NCI-H510A (cell line): ENCODE results near the gene MEAF6.
A peak's percentile ranks its signal among the peaks of the same experiment; 100 is the strongest.
"Not testable (repeated sequence)": the region's sequence is repeated elsewhere in the genome, so short reads cannot be mapped to it uniquely, and the experiment has no call there.

Experiments used
- DNase-seq: peaks from one replicate; lab custom pipeline; 2025; lab: John Stamatoyannopoulos, UW

The MEAF6 gene

DNA sequence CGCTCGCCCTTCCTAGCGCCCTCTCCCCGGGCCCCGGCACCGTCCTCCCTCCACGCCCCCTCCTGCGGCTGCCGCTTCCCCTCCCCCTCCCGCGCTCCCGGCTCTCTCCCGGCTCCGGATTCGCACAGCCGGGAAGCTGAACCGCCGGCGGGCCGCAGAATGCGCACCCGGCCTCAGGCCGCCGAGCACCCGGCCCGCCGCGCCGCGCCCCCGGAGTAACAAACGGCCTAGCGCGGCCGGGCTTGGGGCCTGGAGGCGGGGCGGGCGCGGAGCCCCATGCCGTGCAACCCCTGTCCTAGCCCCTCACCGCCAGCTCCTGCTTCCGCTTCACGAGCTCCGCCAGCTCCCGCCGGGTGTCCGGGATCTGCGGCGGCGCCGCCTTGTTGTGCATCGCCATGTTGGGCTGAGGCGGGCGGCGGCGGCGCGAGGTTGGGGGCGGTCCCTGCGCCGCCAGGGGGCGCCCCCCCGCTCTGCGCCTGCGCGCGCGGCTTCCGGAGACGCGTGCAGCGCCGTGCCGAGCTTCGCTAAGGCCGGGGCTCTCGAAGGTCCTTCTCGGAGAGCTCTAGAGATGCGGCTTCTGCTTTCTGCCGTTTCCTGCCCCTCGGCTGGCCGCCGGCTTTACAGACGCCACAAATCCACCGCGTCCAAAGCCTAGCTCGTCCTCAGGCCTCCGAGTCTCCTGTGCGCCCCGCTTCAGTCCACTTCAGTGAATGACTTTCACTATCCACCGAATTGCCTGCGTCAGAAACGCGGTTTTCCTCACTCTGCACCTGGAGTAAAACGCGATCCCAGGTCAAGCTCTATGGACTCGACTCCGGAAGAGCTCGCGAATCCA is at the start of gene MEAF6:
Gene MEAF6, minus strand, starts transcription at position 417 of the 835 bp plus-strand sequence. Its CDS starts 20 bp downstream, at position 397.
- peak; percentile 100 for DNase-seq

DNA sequence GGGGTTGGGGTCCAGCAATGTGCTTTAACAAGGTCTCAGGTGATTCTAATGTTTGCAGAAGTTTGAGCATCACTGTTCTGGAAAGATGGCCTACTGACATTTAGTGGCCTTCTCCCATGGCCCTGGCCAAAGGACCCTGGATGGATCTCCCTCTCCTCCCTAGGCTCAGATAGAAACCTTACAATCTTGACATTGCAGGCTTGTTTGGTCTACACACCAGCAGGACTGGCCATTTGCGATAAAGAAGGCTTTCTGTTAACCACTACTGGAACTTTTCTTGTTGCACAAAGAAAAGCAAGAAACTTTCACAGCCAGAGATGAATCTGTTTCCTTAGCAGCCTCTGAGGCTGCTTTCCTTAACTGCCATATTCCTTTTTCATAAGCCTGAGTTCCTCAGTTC is 48.4 kb upstream of the MEAF6 start:
- no peak for DNase-seq

DNA sequence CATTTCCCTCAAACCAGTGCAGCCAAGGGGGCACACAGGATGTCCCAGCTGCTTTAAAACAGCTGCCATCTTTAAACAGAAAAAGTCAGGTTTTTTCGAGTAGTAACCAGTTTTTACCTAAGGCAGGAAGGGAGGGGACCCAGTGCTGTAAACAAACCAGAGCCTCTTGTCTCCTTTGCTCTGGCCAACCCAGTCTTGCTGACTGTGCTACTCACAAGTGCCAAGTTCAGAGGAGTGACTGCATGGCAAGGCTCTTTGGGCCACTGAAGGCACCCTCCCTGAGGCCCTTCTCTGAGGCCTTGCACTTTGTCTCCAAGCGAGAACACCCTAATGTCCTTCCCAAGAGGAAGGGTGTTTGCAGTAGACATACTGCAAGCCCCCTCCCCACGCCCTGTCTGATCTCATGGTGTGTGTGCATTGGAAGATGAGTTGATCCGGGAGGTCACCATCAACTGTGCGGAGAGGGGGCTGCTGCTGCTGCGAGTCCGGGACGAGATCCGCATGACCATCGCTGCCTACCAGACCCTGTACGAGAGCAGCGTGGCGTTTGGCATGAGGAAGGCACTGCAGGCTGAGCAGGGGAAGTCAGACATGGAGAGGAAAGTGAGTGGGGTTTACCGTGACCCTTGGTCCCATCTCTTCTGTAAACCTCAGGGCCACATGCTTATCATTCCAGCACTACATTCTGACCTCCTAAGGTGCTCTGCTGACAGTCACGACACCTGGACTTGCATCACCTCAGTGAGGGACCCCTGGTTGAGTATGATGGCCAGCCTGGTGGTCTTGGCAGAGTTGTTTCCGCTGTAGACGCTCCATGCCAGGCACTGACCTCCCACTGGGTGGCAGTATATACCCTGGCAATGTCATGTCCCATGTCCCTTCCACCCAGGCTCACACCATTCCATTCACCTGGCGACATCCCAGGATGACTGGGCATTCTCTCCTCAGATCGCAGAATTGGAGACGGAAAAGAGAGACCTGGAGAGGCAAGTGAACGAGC is 46.9 kb upstream of the MEAF6 start:
- DNase-seq, result peak; percentile 59

DNA sequence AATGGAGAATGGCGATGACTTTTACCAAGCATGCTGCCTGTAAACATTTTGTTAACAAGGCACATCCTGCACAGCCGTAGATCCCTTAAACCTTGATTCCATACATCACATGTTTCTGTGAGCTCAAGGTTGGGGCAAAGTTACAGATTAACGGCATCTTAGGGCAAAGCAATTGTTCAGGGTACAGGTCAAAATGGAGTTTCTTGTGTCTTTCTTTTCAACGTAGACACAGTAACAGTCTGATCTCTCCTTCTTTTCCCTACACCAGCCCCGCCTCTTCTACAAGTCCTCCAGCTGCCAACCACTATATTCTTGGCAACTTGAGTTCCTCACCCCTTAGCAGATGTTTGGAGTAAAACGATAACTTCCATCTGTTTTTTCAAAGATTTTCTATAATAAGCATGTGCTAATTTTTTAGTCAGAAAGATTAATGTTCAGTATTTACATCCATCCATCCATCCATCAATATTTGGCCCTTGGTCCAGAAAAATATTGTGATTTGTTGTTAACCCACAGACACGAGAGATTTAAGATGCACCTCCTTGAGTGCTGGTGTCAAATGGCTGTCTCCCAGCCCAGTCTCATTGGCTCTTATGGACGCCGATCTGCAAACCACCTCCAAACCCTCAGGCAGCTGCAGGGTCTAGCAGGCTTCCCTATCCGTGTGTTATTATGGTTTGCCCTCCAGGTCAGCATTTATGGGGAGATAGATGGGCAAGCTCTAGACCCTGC is 46.0 kb upstream of the MEAF6 start:
- no peak for DNase-seq

DNA sequence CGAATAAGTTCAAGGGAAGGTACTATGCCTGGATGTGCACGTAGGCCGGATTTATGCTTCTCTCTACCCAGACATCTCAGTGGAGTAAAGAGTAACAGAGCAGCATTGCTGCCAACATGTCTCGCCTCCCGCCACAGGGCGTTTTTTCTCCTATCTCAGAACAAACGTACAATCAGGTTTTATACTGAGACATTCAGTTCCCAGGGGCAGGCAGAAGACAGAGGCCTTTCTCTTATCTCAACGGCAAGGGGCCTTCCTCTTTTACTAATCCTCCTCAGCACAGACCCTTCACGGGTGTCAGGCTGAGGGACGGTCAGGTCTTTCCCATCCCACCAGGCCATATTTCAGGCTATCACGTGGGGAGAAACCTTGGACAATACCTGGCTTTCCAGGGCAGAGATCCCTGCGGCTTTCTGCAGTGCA is 45.4 kb upstream of the MEAF6 start:
- not testable (repeated sequence) for DNase-seq

DNA sequence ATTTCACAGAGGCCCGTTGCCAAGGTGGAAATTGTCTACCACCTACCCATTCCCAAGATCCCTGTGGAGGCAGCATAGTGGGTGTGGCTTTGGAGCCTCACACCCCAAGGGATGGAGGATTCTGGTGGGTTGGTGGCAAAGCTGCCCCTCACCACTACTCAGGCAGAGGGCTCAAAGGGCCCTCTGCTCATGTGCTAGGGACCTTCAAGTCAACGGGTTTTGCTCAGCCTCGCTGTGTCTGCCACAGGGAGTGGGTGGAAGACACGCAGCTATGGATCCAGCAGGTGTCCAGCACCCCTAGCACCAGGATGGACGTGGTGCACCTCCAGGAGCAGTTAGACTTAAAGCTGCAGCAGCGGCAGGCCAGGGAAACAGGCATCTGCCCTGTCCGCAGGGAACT is 44.5 kb upstream of the MEAF6 start:
- DNase-seq, result no peak

DNA sequence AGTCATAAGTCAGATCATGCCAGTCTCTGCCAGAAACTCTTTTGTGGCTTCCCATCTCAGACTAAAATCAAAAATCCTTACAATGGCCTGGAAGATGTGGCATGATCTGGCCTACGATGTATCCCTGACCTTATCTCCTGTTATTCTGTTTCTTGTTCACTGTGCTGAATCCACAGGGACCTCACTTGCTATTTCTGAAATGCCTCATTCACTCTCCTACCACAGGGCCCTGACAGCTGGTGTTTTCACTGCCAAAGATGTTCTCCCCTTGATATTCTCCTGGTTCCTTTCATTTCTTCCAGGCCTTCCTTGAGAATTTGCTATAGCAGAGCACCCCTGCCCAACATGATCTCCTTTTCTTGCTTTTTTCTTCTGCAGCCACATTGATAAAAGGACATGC is 43.8 kb upstream of the MEAF6 start:
- DNase-seq, result no peak

DNA sequence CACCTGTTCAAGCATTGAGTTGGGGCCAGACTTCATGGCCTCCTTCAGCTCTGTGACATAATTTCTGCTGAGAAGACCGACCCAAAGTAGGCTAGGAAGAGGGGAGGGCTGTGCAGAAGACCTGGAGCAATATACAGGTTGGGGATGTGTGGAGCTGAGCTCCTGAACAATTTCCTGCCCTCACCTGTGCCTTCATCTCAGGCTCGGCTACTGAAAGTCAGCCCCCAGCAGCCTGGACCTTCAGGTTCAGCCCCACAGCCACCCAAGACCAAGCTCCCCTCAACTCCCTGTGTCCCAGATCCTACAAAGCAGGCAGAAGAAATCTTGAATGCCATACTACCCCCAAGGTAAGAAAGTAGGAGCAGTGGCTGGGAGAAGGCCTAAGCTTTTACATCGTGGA is 42.8 kb upstream of the MEAF6 start:
- peak; percentile 64 for DNase-seq

DNA sequence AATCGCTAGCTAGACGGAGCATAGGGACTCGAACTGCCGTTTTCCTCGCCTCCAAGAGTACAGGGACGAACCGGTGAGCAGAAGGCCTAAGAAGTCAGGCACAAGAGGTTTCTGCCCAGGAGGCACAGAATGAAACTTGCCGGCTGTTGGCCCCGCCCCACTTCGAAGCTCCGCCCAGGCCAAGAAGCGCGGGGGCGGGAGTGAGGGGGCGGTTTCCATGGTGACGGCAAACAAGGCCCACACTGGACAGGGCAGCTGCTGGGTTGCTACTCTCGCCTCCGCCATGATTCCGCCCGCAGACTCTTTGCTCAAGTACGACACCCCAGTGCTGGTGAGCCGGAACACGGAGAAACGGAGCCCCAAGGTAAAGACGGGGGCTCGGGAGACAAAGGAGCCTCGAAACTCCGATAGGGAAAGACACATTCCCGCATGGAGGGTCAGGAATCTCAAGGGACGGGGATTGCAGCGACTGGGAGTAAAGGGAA is 42.2 kb upstream of the MEAF6 start, which contains the start of gene DNALI1:
Gene DNALI1, plus strand, starts transcription at position 229 of the 485 bp plus-strand sequence. Its CDS starts 55 bp downstream, at position 284.
- DNase-seq, result peak; percentile 100

DNA sequence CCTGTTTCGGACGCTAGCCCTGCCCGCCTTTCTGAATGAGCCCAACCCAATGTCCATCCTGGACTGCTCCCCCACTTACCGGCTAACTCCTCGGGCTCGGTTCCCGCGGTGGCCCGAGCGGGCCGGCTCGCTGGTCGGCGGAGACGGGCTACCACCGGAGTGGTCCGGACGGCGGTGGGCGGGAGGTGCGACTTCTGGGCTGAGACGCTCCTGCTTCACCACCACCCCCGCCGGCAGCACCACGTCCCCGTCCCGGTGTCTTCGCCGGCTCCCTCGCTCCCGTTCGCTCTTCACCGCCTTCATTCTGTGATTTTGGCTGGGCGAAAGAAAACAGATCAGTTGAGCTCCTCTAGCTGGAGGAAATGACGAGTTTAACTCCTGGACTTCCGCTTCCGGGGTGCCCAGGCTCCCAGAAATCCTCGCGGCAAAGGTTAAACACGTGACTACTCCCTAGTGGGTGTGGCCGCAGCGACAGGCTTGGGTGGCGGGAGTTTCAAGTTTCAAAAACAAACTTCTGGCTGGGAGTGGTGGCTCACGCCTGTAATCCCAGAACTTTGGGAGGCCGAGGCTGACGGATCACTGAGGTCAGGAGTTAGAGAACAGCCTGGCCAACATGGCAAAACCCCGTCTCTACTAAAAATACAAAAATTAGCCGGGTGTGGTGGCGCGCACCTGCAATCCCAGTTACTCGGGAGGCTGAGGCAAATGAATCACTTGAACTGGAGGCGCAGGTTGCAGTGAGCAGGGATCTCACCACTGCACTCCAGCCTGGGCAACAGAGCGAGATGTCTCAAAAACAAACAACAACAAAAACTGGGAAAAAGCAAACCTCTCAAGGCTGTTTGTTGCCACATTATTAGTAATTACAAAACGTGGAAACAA is 39.6 kb upstream of the MEAF6 start, which contains the start of gene SNIP1:
Gene SNIP1, minus strand, starts transcription at position 367 of the 882 bp plus-strand sequence. Its CDS starts 64 bp downstream, at position 303.
- peak; percentile 100 for DNase-seq

DNA sequence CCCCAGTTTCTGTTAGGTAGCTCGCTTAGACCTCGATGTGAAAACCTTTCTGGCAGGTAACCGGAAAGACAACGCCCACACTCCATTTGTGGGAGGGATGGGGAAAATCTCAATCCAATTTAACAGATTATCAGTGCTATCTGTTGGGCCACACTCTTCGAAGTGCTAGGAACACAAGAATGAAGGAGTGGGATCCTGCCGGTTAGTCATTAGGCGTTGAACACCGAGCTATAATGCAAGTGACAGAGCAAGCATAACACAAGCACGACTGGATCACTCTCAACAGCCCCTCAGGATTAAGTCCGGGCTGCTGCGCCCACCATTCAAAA is 39.0 kb upstream of the MEAF6 start:
- no peak for DNase-seq

DNA sequence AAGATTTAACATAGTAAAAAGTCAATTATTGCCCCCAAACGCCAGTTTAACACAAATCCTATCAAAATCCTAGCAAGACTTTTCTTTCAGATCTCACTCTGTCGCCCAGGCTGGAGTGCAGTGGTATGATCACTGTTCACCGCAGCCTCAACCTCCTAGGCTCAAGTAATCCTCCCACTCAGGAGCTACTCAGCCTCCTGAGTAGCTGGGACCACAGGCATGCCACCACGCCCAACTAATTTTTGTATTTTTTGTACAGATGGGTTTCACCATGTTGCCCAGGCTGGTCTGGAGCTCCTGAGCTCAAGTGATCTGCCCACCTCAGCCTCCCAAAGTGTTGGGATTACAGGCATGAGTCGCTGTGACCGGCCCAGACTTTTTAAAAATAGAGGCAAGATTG is 34.8 kb upstream of the MEAF6 start:
- no peak for DNase-seq

DNA sequence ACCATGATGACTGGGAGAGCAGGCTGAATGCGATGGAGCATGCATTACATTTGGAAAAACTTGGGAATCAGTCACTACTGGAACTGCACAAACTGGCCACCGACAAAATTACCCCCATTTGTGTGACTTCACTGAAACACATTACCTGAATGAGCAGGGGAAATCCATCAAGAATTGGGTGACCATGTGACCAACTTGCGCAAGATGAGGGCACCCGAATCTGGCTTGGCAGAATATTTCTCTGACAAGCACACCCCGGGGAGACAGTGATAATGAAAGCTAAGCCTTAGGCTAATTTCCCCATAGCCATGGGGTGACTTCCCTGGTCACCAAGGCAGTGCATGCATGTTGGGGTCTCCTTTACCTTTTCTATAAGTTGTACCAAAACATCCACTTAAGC is 30.5 kb upstream of the MEAF6 start:
- no peak for DNase-seq

DNA sequence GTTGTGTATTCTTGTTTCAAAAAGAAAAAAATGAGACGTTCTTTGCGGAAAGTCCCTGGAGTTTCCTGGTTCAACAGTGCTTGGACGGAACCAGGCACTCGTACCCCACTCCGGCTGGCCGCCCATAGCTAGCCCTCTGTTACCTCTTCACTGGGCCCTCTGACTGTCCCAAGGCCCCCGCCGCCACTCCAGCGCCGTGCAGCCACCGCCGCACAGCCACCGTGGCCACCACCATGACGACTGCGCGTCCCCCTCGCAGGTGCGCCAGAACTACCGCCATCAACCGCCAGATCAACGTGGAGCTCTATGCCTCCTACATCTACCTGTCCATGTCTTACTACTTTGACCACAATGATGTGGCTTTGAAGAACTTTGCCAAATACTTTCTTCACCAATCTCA is 30.0 kb upstream of the MEAF6 start:
- no peak for DNase-seq

DNA sequence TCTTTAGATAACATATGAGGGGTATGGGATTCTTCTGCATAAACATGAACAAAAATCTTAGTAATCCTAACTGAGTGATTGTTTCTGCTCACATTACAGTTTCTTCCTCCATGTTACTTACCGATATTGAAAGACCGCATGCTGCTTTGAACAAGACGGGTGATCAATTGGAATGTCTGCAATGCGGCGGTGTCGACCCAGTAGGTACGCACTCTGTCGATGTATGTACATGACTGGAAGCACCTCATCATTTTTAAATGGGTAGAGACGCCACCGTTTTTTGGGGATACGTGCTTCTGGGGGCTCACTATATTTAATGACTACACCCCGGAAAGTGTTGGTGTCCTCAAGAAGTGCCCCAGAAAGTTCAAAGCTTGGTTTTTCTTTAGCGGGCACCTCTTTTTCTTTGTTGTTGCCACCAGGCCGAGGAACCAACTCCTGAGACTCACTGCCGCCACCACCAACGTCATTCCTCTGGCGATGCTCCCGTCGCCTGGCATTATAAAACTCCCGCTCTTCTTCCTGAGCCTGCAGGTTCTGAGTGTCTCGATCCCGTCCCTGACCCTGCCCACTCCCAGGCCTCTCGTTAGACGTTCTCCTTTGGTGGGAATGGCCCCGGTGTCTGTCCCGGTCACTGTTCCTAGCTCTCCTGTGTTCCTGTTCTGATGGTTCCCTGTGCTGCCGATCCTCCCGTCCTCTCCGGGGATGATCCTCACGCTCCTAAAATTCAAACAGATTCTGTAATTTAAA is 25.6 kb upstream of the MEAF6 start:
- no peak for DNase-seq

DNA sequence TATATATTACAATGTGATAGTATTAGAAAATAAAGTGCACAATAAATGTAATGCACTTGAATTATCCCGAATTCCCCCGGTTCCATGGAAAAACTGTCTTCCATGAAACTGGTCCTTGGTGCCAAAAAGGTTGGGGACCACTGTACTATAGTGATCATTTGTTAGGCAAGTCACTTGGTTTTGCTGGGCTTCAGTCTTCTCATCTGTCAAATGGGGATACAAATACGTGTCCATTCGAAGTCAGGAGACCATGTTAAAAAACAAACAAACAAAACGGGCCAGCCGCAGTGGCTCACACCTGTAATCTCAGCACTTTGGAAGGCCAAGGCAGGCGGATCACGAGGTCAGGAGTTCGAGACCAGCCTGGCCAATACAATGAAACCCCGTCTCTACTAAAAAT is 24.6 kb upstream of the MEAF6 start:
- not testable (repeated sequence) for DNase-seq

DNA sequence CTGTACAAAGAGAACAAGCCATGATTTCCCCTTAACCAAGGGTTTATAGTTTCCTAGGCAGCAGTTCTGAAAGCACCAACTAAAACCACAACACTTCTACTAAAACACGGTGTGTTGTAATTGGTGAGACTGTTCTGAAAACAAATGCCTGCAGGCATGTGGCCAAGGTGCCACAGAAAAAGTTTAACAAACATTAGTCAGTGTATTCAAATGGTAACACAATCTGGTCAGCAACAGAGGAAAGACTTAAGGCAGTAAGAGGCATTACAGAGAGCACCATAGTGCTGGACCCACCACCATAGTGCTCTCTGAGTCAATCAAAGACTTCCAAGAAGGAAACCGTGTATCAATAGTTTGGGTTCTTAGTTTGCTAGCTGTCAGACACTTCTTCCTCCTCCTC is 22.8 kb upstream of the MEAF6 start:
- DNase-seq, result no peak

DNA sequence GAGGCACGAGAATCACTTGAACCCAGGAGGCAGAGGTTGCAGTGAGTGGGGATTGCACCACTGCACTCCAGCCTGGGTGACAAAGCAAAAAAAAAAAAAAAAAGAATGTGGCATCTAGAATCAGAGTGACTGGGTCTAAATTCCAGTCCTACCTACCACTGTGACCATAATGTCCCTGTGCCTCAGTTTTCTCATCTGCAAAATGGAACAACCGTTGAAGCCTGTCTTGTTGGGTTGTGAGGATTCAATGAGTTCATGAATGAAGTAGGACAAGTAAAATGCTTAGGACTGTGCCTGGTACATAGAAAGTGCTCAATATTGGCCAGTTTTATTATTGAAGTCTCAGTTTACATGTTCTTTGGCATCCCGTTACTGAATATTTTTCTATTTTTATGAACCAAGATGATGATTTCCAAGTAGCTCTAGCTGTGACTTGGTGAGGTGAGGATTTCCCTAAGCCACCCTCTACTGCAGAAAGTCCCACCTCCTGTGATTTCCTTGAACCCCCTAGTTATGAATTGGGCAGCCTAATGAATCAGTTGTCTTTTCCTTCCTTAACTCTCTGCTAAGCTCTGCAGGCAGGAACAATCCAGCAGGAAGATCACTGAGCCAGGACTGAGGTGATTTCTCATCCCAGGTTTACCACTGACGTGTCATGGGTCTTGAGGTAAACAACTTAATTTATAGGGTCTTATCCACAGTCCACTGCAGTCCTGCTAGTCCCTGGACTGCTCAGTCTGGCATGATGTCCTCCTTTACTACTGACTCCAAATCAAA is 18.9 kb upstream of the MEAF6 start:
- DNase-seq, result no peak
